Upper lobe of left lung (tissue), 4 donors: Measurements from ENCODE around the gene HIPK1.

Experiments
- POLR2A ChIP-seq, 4 donors: fragments of 450-650 bp; IDR thresholded peaks; one replicate each; pipeline ENCODE4 v1.5.1; 2016 to 2017; ENCODE audit warnings: antibody characterized with exemption in 4 of 4, mild to moderate bottlenecking in 2 of 4
- TF ChIP-seq, protein P1 (sequence below), 6 experiments: fragments of 450-650 bp in 4 of 6; fragments of 200-600 bp in 2 of 6; sonication (generic) in 2 of 6; IDR thresholded peaks; one replicate each; pipeline ENCODE4 v1.5.1; 2016 to 2019; ENCODE audit warnings: antibody characterized with exemption in 6 of 6

DNA sequence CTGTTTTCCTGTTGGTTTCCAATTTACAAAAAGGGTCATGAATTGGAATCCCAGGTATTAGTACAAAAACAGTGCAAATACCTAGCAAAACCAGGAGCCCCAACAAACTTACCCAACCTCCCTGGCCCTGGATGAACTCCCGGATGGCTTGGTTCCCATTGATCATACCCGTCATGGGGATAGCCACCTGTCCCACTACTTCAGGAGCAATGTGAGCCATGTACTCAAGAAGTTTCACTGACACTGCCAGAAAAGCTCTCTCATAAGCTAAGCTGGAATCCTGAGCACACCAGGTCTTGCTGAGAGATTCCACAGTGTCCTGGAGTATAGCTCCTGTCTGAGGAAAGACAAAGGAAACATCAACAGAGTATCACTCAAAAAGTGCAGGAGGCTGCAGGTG, 47.5 kb upstream of the HIPK1 start:
- no peak for TF ChIP-seq POLR2A (IDR thresholded peaks at IDR 0.05)
- TF ChIP-seq, protein P1, sequence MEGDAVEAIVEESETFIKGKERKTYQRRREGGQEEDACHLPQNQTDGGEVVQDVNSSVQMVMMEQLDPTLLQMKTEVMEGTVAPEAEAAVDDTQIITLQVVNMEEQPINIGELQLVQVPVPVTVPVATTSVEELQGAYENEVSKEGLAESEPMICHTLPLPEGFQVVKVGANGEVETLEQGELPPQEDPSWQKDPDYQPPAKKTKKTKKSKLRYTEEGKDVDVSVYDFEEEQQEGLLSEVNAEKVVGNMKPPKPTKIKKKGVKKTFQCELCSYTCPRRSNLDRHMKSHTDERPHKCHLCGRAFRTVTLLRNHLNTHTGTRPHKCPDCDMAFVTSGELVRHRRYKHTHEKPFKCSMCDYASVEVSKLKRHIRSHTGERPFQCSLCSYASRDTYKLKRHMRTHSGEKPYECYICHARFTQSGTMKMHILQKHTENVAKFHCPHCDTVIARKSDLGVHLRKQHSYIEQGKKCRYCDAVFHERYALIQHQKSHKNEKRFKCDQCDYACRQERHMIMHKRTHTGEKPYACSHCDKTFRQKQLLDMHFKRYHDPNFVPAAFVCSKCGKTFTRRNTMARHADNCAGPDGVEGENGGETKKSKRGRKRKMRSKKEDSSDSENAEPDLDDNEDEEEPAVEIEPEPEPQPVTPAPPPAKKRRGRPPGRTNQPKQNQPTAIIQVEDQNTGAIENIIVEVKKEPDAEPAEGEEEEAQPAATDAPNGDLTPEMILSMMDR (IDR thresholded peaks at IDR 0.05) = no peak
